Measurements from ENCODE around the gene RAB36.

The RAB36 gene

GRCh38 chr22:23106906-23107367 lies 38.3 kb upstream of the RAB36 start:
- TF ChIP-seq MAX (IDR thresholded peaks at IDR 0.05): no peak
- TF ChIP-seq ZBTB7A (IDR thresholded peaks at IDR 0.05; ENCODE audit: low read depth): no peak
- TF ChIP-seq EP300 (IDR thresholded peaks at IDR 0.05; ENCODE audit: borderline replicate concordance): no peak
- TF ChIP-seq TCF12 (IDR thresholded peaks at IDR 0.05; ENCODE audit: low read depth): no peak
- no peak for TF ChIP-seq NFIC (IDR thresholded peaks at IDR 0.05)
- TF ChIP-seq REST (IDR thresholded peaks at IDR 0.05; ENCODE audit: low read depth): no peak
- no peak for TF ChIP-seq TEAD4 (IDR thresholded peaks at IDR 0.05)
- TF ChIP-seq FOXM1 (IDR thresholded peaks at IDR 0.05; ENCODE audit: borderline replicate concordance, low read depth): no peak
- no peak for TF ChIP-seq CEBPB (IDR thresholded peaks at IDR 0.05)
- TF ChIP-seq USF1 (IDR thresholded peaks at IDR 0.05): no peak
- TF ChIP-seq CREB1 (IDR thresholded peaks at IDR 0.05; ENCODE audit: low read depth): no peak
- no peak for TF ChIP-seq YY1 (IDR thresholded peaks at IDR 0.05; ENCODE audit: low read depth)
- no peak for TF ChIP-seq EGR1 (IDR thresholded peaks at IDR 0.05)

DNA sequence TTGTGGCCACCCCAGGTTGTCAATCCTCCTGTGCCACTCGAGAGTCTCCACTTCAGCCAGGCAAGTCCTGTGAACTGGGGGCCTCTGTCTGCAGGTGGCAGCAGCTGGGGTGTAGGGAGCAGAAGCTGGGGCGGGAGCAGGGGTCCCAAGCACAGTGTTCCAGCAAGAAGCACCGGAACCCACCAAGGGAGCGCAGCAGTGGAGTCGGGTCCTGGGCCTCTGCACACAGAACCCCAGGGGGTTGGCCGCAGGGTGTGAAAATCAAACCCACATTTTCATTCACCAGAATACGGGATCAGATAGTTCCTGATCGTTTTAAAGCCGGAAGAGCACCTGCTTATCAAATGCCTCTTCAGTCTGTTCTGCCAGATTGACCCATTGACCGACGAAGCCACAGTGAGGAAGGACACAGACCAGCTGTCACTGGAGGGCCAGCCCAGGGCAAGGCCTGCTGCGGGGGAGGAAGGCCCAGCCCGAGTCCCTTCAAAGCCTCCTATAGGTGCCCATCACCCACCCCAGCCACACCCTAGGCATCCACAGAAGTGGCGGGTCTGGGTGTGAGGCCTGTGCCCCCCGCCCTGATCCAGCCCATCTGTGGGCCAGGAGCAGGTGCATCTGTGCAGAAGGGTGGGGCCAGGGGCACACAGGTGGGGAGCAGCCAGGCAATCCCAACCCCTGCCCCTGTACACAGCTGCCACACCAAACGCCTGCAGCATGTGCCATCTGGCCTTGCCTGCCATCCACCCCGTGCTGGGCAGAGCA lies 37.6 kb upstream of the RAB36 start:
- TF ChIP-seq TCF12 (IDR thresholded peaks at IDR 0.05; ENCODE audit: low read depth) (no peak), USF1 (IDR thresholded peaks at IDR 0.05) (no peak), EP300 (IDR thresholded peaks at IDR 0.05; ENCODE audit: borderline replicate concordance) (no peak), CEBPB (IDR thresholded peaks at IDR 0.05) (no peak), NFIC (IDR thresholded peaks at IDR 0.05) (no peak)

- TF ChIP-seq TCF12 (IDR thresholded peaks at IDR 0.05; ENCODE audit: low read depth) (no peak), REST (IDR thresholded peaks at IDR 0.05; ENCODE audit: low read depth) (no peak), EGR1 (IDR thresholded peaks at IDR 0.05) (no peak), CEBPB (IDR thresholded peaks at IDR 0.05) (no peak), ZBTB7A (IDR thresholded peaks at IDR 0.05; ENCODE audit: low read depth) (no peak), EP300 (IDR thresholded peaks at IDR 0.05; ENCODE audit: borderline replicate concordance) (no peak), RAD21 (IDR thresholded peaks at IDR 0.05; ENCODE audit: low read depth) (no peak), MAX (IDR thresholded peaks at IDR 0.05) (no peak), YY1 (IDR thresholded peaks at IDR 0.05; ENCODE audit: low read depth) (no peak), USF1 (IDR thresholded peaks at IDR 0.05) (no peak), TEAD4 (IDR thresholded peaks at IDR 0.05) (no peak)
These were observed 36.8 kb upstream of the RAB36 start for GRCh38 chr22:23108249-23109078.

DNA sequence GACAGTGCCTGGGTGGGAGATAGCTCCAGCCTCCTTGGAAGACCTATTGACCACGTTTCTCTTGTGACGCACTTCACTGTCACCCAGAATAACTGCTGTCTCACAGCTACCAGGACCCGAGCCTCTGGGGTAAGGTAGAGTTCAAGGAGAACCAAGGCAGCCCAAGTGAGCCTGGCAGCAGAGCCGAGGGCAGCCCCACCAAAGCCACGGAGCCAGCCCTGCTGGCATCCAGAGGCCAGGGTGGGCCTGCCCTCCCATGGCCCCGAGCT lies 36.3 kb upstream of the RAB36 start:
- TF ChIP-seq NFIC (IDR thresholded peaks at IDR 0.05): no peak
- TF ChIP-seq CREB1 (IDR thresholded peaks at IDR 0.05; ENCODE audit: low read depth): no peak
- TF ChIP-seq EGR1 (IDR thresholded peaks at IDR 0.05): no peak
- TF ChIP-seq TEAD4 (IDR thresholded peaks at IDR 0.05): no peak
- TF ChIP-seq EP300 (IDR thresholded peaks at IDR 0.05; ENCODE audit: borderline replicate concordance): no peak
- no peak for TF ChIP-seq FOXM1 (IDR thresholded peaks at IDR 0.05; ENCODE audit: borderline replicate concordance, low read depth)
- no peak for TF ChIP-seq RAD21 (IDR thresholded peaks at IDR 0.05; ENCODE audit: low read depth)
- TF ChIP-seq TAF1 (IDR thresholded peaks at IDR 0.05; ENCODE audit: low read depth): no peak
- TF ChIP-seq ZBTB7A (IDR thresholded peaks at IDR 0.05; ENCODE audit: low read depth): no peak
- TF ChIP-seq TCF12 (IDR thresholded peaks at IDR 0.05; ENCODE audit: low read depth): no peak
- TF ChIP-seq CEBPB (IDR thresholded peaks at IDR 0.05): no peak
- no peak for TF ChIP-seq USF1 (IDR thresholded peaks at IDR 0.05)
- no peak for TF ChIP-seq REST (IDR thresholded peaks at IDR 0.05; ENCODE audit: low read depth)
- TF ChIP-seq MAX (IDR thresholded peaks at IDR 0.05): no peak
- no peak for TF ChIP-seq YY1 (IDR thresholded peaks at IDR 0.05; ENCODE audit: low read depth)
